ENCODE data around the gene LIMCH1. TPM values are rescaled to one million over a fixed set of nuclear protein-coding genes. Genes with fewer than 3 reads are reported as not detected.

The LIMCH1 gene
- total RNA-seq, 2 experiments from 2014 or later: not detected

Other genes with a start within 250 kb of the LIMCH1 start
- not detected for gene PHOX2B, start 210.6 kb downstream of the LIMCH1 start, total RNA-seq